GM18511 (cell line): Measurements from ENCODE around the gene MFAP4.

Experiments used
- ATAC-seq: cut with Tn5 transposase; IDR thresholded peaks from one replicate; pipeline ENCODE4 v1.9.1; 2021; ENCODE audit warnings: mild to moderate bottlenecking, moderate library complexity; ENCODE audit not compliant: unreplicated experiment

Gene MFAP4

GRCh38 chr17:19372011-19372370, 15.0 kb downstream of the MFAP4 start:
- no peak for ATAC-seq

- no peak for ATAC-seq
Observed at GRCh38 chr17:19371259-19372010, 15.6 kb downstream of the MFAP4 start.

GRCh38 chr17:19370493-19370960, 16.5 kb downstream of the MFAP4 start:
- ATAC-seq: no peak

GRCh38 chr17:19369846-19370492, 17.0 kb downstream of the MFAP4 start:
- no peak for ATAC-seq

- ATAC-seq: no peak
Observed at GRCh38 chr17:19369107-19369778, 17.7 kb downstream of the MFAP4 start.

- no peak for ATAC-seq
Observed at GRCh38 chr17:19368229-19368628, 18.8 kb downstream of the MFAP4 start.

GRCh38 chr17:19366637-19366972, 20.4 kb downstream of the MFAP4 start:
- no peak for ATAC-seq

- ATAC-seq: no peak
Observed at GRCh38 chr17:19365833-19366636, 21.0 kb downstream of the MFAP4 start.

- no peak for ATAC-seq
Observed at GRCh38 chr17:19365499-19365817, 21.5 kb downstream of the MFAP4 start.

- ATAC-seq: no peak
Observed at GRCh38 chr17:19364699-19365498, 22.1 kb downstream of the MFAP4 start.

GRCh38 chr17:19363460-19364035, 23.4 kb downstream of the MFAP4 start:
- ATAC-seq: no peak

- ATAC-seq: no peak
Observed at GRCh38 chr17:19363114-19363438, 23.9 kb downstream of the MFAP4 start.

- ATAC-seq: peak; percentile 84
Observed at GRCh38 chr17:19362277-19363113, 24.5 kb downstream of the MFAP4 start, which contains the start of gene B9D1. B9D1 (minus strand) TSS chr17:19362723; CDS start chr17:19362569, 154 bp downstream.

- no peak for ATAC-seq
Observed at GRCh38 chr17:19361944-19362276, 25.1 kb downstream of the MFAP4 start.

GRCh38 chr17:19361326-19361725, 25.7 kb downstream of the MFAP4 start:
- ATAC-seq: no peak

- no peak for ATAC-seq
Observed at GRCh38 chr17:19360772-19361171, 26.2 kb downstream of the MFAP4 start.

GRCh38 chr17:19359856-19360255, 27.1 kb downstream of the MFAP4 start:
- no peak for ATAC-seq

- no peak for ATAC-seq
Observed at GRCh38 chr17:19359151-19359550, 27.8 kb downstream of the MFAP4 start.

GRCh38 chr17:19357761-19358160, 29.2 kb downstream of the MFAP4 start:
- no peak for ATAC-seq

- ATAC-seq: no peak
Observed at GRCh38 chr17:19357351-19357750, 29.6 kb downstream of the MFAP4 start.
